Measurements from ENCODE around the gene SRPX2. TPM values are rescaled to one million over a fixed set of nuclear protein-coding genes. Genes with fewer than 3 reads are reported as not detected.

SRPX2 gene
- 31.6 and 44.0 TPM in 2 replicates for total RNA-seq

GRCh38 chrX:100643956-100644860 lies at the start of gene SRPX2:
SRPX2 (plus strand) TSS chrX:100644199; CDS start chrX:100646323, 2,124 bp downstream.

GRCh38 chrX:100636321-100636991 lies 7.5 kb upstream of the SRPX2 start, which contains the start of gene TSPAN6:
TSPAN6 (minus strand) TSS chrX:100636806; CDS start chrX:100636694, 112 bp downstream.

Other genes starting within 250 kb of the SRPX2 start
- 0.06 and 0.26 TPM in 2 replicates for gene PCDH19, start 233.9 kb upstream of the SRPX2 start, total RNA-seq
- not detected in 2 replicates for gene TNMD, start 59.3 kb upstream of the SRPX2 start, total RNA-seq
- 16.8 and 17.3 TPM in 2 replicates for gene TSPAN6, start 7.4 kb upstream of the SRPX2 start, total RNA-seq
- 2.9 and 4.8 TPM in 2 replicates for gene SYTL4, start 87.9 kb downstream of the SRPX2 start, total RNA-seq
- gene CSTF2, start 176.2 kb downstream of the SRPX2 start, total RNA-seq: 10.9 and 14.4 TPM in 2 replicates
- not detected in 2 replicates for gene NOX1, start 230.2 kb downstream of the SRPX2 start, total RNA-seq